Upper lobe of left lung (tissue), 4 donors: Measurements from ENCODE around the gene POLN.

Experiments
- CTCF ChIP-seq, 6 experiments: fragments of 450-650 bp in 4 of 6; fragments of 200-600 bp in 2 of 6; sonication (generic) in 2 of 6; IDR thresholded peaks; one replicate each; pipeline ENCODE4 v1.5.1; 2016 to 2019; ENCODE audit warnings: antibody characterized with exemption in 6 of 6
- EP300 ChIP-seq, 4 donors: sonication (generic); formaldehyde crosslinking; IDR thresholded peaks; one replicate each; pipeline ENCODE4 v1.5.1; 2017; ENCODE audit warnings: antibody characterized with exemption in 4 of 4, control low read depth in 2 of 4
- POLR2A ChIP-seq, 4 donors: fragments of 450-650 bp; IDR thresholded peaks; one replicate each; pipeline ENCODE4 v1.5.1; 2016 to 2017; ENCODE audit warnings: antibody characterized with exemption in 4 of 4, mild to moderate bottlenecking in 2 of 4

- no peak for TF ChIP-seq CTCF (IDR thresholded peaks at IDR 0.05)
- TF ChIP-seq POLR2A (IDR thresholded peaks at IDR 0.05), result no peak
- no peak for TF ChIP-seq EP300 (IDR thresholded peaks at IDR 0.05)
Observed at GRCh38 chr4:2138846-2139500, 102.9 kb downstream of the POLN start.
